HEK293 (cell line): Measurements from ENCODE around the gene FAM217B.

ENCODE experiments used
- SP2 ChIP-seq: fragments of 450-650 bp; formaldehyde crosslinking; IDR thresholded peaks from 2 replicates; pipeline ENCODE4 v1.5.1; 2016; ENCODE audit warnings: missing biosample characterization, missing genetic modification characterization
- TCF7L2 ChIP-seq: IDR thresholded peaks from 2 replicates; pipeline ENCODE4 v1.6.1; 2011; ENCODE audit warnings: low read depth, mild to moderate bottlenecking, inconsistent platforms, low read length, moderate library complexity, borderline replicate concordance
- YY1 ChIP-seq: fragments of 450-650 bp; formaldehyde crosslinking; IDR thresholded peaks from 2 replicates; pipeline ENCODE4 v1.5.1; 2018; ENCODE audit warnings: missing biosample characterization, missing genetic modification characterization
- ZBTB17 ChIP-seq: fragments of 450-650 bp; formaldehyde crosslinking; IDR thresholded peaks from 2 replicates; pipeline ENCODE4 v1.5.1; 2016; ENCODE audit warnings: missing biosample characterization, missing genetic modification characterization
- TF ChIP-seq, protein P1 (sequence below): fragments of 450-650 bp; formaldehyde crosslinking; optimal IDR thresholded peaks from 2 replicates; pipeline ENCODE3; 2016; ENCODE audit warnings: missing biosample characterization, mild to moderate bottlenecking, missing genetic modification characterization
- TF ChIP-seq, protein P2 (sequence below): fragments of 450-650 bp; formaldehyde crosslinking; IDR thresholded peaks from 2 replicates; pipeline ENCODE4 v1.5.1; 2016; ENCODE audit warnings: missing biosample characterization, missing genetic modification characterization

DNA sequence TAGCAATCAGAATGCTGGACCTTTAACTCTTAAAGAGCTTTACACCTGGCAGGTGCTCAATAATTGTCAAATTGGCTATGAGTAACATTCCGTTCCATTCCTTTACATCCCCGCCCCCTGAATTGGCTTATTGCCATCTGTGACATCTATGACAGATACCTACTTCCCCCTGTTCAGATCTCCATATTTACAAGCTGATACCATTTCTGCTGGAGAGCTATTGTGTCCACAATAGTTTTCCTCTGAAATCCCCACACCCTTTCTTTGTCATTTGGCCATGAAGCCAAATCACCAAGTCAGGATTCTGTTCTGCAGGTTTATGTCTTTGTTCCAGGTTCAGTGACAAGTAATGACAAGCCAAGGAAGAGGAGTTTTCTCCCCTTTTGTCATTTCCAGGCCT lies 21.2 kb downstream of the FAM217B start:
- TF ChIP-seq, protein P1, sequence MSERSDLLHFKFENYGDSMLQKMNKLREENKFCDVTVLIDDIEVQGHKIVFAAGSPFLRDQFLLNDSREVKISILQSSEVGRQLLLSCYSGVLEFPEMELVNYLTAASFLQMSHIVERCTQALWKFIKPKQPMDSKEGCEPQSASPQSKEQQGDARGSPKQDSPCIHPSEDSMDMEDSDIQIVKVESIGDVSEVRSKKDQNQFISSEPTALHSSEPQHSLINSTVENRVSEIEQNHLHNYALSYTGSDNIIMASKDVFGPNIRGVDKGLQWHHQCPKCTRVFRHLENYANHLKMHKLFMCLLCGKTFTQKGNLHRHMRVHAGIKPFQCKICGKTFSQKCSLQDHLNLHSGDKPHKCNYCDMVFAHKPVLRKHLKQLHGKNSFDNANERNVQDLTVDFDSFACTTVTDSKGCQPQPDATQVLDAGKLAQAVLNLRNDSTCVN (tag by site-specific recombination) = no peak
- TF ChIP-seq TCF7L2 = no peak
- TF ChIP-seq YY1 (tag by site-specific recombination) = no peak
- TF ChIP-seq ZBTB17 = no peak
- TF ChIP-seq, protein P2, sequence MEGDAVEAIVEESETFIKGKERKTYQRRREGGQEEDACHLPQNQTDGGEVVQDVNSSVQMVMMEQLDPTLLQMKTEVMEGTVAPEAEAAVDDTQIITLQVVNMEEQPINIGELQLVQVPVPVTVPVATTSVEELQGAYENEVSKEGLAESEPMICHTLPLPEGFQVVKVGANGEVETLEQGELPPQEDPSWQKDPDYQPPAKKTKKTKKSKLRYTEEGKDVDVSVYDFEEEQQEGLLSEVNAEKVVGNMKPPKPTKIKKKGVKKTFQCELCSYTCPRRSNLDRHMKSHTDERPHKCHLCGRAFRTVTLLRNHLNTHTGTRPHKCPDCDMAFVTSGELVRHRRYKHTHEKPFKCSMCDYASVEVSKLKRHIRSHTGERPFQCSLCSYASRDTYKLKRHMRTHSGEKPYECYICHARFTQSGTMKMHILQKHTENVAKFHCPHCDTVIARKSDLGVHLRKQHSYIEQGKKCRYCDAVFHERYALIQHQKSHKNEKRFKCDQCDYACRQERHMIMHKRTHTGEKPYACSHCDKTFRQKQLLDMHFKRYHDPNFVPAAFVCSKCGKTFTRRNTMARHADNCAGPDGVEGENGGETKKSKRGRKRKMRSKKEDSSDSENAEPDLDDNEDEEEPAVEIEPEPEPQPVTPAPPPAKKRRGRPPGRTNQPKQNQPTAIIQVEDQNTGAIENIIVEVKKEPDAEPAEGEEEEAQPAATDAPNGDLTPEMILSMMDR (tag by site-specific recombination) = no peak
- TF ChIP-seq SP2 (tag by site-specific recombination) = no peak
